ENCODE measurements around the gene DNAL4.

Gene DNAL4

DNA sequence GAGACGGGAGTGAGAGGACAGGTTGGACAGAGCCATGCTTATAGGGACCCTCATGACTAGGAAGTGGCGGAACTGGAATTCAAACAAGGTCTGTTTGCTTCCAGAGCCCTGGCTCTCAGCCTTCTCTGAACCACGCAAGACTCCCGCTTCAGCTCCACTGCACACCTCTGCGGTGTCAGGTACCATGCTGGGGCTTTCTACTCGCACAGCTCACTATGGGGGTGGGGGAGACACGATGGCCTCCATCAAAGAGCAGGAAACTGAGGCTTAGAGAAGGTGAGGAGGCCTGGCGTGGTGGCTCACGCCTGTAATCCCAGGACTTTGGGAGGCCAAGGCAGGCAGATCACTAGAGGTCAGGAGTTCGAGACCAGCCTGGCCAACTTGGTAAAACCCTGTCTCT lies 52.4 kb downstream of the DNAL4 start:
- no peak for DNase-seq (ENCODE audit: low read depth in 3 of 3, low spot score in 1 of 3)

GRCh38 chr22:38741166-38741565 lies 52.8 kb downstream of the DNAL4 start:
- no peak for DNase-seq (ENCODE audit: low read depth in 3 of 3, low spot score in 1 of 3)

DNA sequence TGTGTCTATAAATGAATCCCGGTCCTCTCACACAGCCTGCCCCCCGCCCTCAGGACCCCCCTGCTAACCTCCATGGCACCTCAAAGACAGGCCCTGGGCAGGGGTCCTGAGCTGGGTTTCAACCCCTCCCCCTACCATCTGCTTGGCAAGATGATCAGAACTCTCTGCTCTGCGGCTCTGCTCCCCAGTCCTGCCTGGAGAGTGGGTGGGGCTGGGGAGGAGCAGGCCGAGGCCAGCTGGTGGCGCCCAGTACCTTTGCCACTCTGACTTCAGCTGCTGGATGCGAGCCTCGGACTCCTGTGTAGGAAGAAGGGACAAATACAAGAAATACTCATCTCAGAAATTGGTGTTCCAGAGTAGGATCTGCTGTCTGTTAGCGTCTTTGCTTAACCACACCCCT lies 53.2 kb downstream of the DNAL4 start:
- DNase-seq (ENCODE audit: low read depth in 3 of 3, low spot score in 1 of 3) = no peak

DNA sequence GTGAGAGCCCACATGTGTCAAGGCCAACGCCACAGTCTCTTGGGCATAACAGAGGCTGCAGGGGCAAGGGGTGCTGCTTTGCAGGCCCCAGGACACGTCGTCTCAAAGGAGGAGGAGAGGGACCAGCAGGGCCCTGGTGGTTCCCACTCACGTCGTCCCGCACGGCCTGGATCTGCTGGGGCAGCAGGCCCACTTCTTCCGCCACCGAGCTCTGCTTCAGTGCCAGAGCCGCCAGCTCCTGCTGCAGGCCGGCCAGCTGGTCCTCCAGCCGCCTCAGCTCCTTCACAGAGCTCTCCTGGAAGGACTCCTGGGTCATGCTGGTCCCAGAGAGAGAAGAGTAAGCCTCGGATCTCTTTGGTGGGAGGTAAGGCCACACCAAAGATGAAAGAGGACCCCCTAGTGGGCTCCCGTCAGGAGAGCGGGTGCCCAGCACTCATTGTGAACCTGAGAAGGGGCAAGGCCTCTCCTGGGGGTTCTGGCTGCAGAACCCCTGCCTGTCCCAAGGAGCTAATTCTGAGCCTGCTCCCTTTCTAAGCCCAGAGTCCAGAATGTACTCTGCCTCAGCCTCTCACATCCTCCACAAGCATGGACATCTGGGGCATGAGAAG lies 53.7 kb downstream of the DNAL4 start:
- no peak for DNase-seq (ENCODE audit: low read depth in 3 of 3, low spot score in 1 of 3)

DNA sequence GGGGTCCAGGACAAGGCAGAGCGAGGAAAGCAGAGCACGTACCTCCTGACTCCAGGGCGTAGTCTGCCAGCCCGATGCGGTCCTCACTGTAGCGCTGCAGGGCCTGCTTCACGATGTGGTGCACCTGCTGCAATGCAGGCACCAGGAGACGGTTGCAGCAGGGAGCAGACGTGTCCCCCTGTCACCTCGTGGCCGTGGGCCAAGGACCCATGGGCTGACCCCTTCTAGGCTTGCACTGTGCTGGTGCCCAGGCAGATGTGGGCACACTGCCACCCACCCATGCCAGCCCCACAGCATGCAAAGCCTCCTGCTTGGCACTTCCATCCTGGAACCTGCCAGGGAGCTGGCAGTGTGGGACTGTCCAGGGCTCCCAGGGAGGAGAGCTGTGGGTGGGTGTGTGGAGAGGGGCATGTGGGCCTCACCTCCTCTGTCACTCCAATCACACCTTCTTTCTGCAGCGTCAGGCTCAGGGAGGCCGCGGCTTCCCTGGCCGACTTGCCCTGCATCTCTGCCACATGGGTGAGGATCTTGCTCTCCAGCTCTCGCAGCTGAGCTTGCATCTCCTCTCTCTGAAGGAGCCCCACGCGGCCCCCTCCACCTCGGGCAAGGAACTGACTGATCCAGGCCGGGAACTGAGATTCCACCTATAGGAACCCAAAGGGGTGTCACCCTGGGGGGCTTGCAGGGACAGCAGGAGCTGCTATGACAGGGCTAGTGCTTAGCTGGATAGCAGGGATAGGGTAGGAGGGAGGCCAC lies 54.5 kb downstream of the DNAL4 start:
- DNase-seq (ENCODE audit: low read depth in 3 of 3, low spot score in 1 of 3) = no peak

- no peak for DNase-seq (ENCODE audit: low read depth in 3 of 3, low spot score in 1 of 3)
Observed at GRCh38 chr22:38738475-38739070, 55.4 kb downstream of the DNAL4 start.

DNA sequence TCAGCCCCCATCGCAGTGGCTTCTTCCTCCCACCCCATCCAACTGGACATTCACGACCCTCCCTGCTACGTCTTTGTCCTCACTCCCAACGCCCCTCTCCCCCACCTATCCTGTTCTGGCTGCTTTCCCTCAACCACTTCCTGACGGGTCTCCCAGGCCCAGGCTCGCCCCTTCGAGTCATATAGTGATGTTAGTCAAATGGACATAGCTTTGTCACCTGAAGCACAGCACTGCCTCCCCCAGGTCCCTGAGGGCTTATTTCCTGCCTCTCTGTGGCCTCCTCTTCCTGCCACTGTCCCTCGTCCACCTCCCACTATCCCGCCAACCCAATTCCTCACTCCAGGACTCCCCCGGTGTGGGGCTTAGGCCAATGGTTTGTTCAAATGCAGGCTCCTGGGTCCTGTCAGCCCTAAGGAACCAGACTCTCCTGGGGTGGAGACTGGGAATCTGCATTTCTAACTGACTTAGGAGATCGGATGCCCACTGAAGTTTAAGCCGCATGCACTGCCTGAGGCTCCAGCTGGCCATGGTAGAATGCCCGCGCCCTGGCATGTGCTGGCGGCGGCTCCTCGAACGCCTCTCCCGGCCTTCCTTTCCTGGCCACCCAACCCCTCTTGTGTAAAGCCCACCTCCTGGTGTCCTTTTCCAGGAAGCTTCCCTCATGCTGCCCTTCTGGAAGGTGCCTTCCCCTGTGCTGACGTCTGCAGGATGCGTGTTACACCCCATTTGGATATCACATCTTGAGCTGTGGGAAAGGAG lies 56.5 kb downstream of the DNAL4 start:
- no peak for DNase-seq (ENCODE audit: low read depth in 3 of 3, low spot score in 1 of 3)

DNA sequence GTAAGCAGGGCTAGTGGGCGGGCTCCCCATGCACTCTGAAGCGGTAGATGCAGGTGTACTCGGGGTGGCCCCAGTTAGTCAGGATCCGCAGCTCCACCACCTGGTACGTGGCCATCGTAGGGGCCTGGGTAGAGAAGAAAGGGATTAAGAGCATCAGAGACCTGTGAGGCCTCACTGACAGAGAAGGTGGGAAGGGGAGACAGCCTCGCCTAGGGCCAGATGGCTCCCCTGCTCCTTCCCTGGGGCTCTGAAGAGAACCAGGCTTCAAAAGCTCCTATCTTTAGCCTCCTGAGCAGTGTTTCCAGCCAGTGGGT lies 57.7 kb downstream of the DNAL4 start:
- no peak for DNase-seq (ENCODE audit: low read depth in 3 of 3, low spot score in 1 of 3)

DNA sequence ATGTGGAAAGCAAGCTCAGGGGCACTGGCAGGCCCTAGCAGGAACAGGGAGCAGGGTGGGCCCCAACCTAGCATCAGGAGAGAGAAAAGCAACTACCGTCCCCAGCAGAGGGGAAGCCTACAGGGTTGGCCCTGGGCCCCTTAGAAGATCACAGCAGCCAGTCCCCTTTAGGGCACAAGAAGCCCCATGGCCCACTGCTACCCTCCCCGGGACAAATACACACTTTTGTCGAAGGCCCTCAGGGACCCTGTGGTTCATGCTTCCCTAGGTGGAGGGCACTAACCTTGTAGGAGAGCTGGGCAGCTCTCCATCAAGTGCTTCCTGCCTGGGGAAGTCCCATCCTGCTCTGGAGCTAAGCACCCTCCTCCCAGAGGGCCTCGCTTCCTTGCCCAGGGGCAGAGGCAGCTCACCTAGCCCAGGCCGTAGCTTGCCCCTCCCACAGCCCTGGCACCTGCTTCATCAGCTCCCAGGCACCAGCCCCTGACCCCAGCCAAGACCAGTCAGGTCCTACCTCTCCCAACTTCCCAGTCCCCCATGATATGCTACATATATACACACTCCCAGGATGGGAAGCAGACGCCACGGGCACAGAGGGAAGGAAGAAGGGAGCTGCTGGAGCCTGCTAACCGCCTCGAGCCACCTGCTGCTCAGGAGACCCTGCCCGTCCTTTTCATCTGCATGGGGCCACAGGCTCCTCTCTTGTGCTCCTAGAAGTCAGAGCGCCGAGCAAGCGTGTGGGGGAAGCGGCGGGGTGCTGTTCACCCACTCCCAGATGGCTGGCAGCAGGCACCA lies 58.3 kb downstream of the DNAL4 start:
- DNase-seq (ENCODE audit: low read depth in 3 of 3, low spot score in 1 of 3) = no peak

- DNase-seq (ENCODE audit: low read depth in 3 of 3, low spot score in 1 of 3) = no peak
Observed at GRCh38 chr22:38735126-38735464, 58.8 kb downstream of the DNAL4 start.

GRCh38 chr22:38734421-38735100 lies 59.4 kb downstream of the DNAL4 start:
- DNase-seq (ENCODE audit: low read depth in 3 of 3, low spot score in 1 of 3) = no peak

- DNase-seq (ENCODE audit: low read depth in 3 of 3, low spot score in 1 of 3) = no peak
Observed at GRCh38 chr22:38733724-38734381, 60.1 kb downstream of the DNAL4 start.

- DNase-seq (ENCODE audit: low read depth in 3 of 3, low spot score in 1 of 3) = no peak
Observed at GRCh38 chr22:38733329-38733723, 60.6 kb downstream of the DNAL4 start.

- DNase-seq (ENCODE audit: low read depth in 3 of 3, low spot score in 1 of 3) = no peak
Observed at GRCh38 chr22:38732251-38732815, 61.6 kb downstream of the DNAL4 start.

DNA sequence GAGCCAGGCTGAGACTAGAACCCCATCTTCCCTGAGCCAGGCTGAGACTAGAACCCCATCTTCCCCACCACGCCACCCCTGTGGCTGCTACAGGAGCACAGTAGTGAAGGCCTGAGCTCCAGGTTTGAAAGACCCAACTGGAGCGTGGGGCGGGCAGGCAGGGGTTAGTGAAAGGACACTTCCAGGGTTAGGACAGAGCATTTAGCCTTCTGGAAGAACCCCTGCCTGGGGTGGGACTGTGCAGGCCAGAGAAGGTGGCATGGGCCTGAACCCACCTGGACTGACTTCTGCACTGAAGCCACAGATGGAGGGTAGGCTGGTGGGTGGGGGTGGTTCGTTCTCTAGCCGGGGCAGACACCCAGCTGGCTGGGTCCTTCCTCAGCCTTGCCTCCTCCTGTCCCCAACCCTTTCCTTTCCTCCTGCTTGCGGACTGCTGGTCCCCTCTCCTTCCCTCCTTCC lies 62.2 kb downstream of the DNAL4 start:
- no peak for DNase-seq (ENCODE audit: low read depth in 3 of 3, low spot score in 1 of 3)

DNA sequence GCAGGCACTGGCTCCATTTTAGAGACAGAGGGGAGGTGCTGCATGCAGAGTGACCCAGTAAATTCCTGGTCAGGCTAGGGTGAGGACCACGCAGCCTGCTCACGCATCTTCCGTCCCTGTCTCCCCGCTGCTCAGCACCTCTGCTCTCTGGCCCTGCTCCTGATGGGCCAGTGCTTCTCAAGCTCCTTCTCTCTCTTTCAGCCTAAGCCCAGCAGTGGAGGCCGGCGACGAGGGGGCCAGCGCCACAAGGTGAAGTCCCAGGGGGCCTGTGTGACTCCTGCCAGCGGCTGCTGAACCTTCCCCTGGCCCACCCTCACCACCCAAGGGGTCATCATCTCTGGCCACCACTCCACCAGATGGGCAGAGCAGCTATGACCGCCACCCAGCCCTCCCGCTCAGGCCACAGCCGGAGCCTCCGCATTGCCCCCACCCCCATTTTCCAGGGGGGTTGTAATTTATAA lies 63.5 kb downstream of the DNAL4 start:
- DNase-seq (ENCODE audit: low read depth in 3 of 3, low spot score in 1 of 3) = no peak

GRCh38 chr22:38729946-38730345 lies 64.0 kb downstream of the DNAL4 start:
- DNase-seq (ENCODE audit: low read depth in 3 of 3, low spot score in 1 of 3) = no peak

DNA sequence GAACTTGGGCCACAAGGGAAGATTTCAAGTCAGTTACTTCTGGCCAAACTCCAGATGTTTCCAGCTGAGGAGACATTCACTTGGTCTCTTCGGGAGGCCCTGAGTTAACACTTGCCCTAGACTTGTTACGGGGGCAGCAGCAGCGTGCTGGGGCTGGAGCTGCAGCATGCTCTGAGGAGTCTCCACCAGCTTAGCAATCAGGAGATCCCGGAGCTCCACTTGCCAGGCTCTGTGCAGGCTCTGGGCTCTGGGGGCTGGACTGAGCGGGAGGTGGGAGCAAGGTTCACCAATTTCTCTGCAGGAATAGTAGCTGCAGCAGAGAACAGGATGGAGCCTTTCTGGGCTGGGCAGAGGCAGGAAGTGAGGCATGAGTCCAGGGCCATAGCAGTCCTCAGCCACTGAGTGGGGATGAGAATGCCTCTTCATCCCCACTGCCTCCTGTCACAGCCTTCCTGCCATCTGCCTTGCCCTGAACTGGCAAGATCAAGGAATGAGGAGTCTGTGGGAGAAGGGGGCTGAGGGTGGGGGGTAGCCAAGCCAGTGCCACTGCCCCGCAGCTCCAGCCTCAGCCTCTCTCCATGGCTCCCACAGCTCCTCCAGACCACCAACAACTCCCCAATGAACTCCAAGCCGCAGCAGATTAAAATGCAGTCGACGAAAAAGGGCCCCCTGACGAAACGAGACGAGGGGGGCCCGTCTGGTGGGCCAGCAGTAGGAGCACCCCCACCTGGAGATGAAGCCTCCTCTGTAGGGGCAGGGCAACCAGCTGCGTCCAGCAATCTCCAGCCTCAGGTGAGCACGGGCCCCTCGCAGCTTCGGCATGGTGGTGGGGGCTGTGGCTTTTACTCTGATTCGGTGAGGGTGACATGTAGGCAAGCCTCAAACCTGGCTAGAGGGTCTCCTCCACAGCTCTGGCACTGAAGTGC lies 64.8 kb downstream of the DNAL4 start:
- DNase-seq (ENCODE audit: low read depth in 3 of 3, low spot score in 1 of 3) = no peak
